Duodenal mucosa (tissue), 2 donors: ENCODE data around the gene DNAJB4.
"Not testable (repeated sequence)": the region's sequence is repeated elsewhere in the genome, so short reads cannot be mapped to it uniquely, and the experiment has no call there.

Experiments
- H3K27ac ChIP-seq: one replicate; pipeline ENCODE4 v1.7.0; 2013; ENCODE audit warnings: low read depth, low read length
- H3K27me3 ChIP-seq, 2 donors: one replicate each; pipeline ENCODE4 v1.7.0; 2013; ENCODE audit warnings: low read length in 2 of 2, control low read depth in 1 of 2; ENCODE audit not compliant: insufficient read depth in 2 of 2, control insufficient read depth in 1 of 2
- H3K36me3 ChIP-seq, 2 donors: one replicate each; pipeline ENCODE4 v1.7.0; 2013; ENCODE audit warnings: low read length in 2 of 2, control low read depth in 1 of 2; ENCODE audit not compliant: insufficient read depth in 2 of 2, control insufficient read depth in 1 of 2
- H3K4me1 ChIP-seq, 2 donors: one replicate each; pipeline ENCODE4 v1.7.0; 2013; ENCODE audit warnings: low read length in 2 of 2, control low read depth in 1 of 2; ENCODE audit not compliant: insufficient read depth in 2 of 2, control insufficient read depth in 1 of 2
- H3K4me3 ChIP-seq, 2 donors: one replicate each; pipeline ENCODE4 v1.7.0; 2013; ENCODE audit warnings: low read length in 2 of 2, low read depth in 1 of 2
- H3K9ac ChIP-seq, 2 donors: one replicate each; pipeline ENCODE4 v1.7.0; 2013; ENCODE audit warnings: low read length in 2 of 2, low read depth in 1 of 2
- H3K9me3 ChIP-seq, 2 donors: one replicate each; pipeline ENCODE4 v1.7.0; 2013; ENCODE audit warnings: low read length in 2 of 2, control low read depth in 1 of 2; ENCODE audit not compliant: control insufficient read depth in 1 of 2

The DNAJB4 gene

DNA sequence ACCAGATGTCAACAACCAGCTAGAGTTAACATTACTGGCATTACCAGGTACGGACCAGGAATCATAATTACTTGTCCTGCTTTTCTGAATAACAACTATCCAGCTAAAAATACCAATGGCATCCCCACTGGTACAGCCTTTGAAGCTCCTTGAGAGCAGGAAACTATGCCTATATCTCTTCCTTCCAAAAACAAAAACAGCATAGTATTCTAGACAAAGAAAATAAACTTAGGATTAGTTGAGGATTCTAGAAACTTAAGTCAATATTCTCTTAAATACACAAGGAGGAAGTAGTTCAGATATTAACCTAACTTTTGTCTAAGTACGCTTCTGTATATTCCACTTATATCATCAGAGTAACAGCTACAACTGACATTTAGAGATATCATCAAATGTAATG, 28.8 kb upstream of the DNAJB4 start:
- peaks cover 27 to 39% of the 10 kb centered on the region in 2 donors for H3K4me1 ChIP-seq
- H3K4me3 ChIP-seq = peak overlapping the region; percentile 64 to 94

DNA sequence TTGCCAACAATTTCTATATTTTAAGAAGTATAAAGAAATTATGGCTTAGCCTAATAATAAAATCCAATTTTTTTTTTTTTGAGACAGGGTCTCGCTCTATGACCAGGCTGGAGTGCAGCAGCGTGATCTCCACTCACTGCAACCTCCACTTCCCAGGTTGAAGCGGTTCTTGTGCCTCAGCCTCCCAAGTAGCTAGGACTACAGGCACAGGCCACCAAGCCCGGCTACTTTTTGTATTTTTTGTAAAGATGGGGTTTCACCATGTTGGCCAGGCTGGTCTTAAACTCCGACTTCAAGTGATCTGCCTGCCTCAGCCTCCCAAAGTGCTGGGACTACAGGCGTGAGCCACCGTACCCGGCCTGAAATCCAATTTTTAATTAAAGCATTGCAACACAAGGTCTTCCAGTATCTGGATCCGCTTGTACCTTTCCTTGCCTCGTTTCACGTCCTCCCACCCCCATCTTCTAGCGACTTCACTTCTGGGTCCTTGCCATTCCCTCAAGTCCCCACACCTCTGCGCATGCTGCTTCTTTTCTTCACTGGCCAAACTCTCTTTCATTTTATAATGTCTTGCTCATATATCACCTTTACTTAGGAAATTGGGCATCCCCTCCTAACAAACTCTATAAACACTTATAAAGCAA, 28.2 kb upstream of the DNAJB4 start:
- peak overlapping the region; percentile 64 to 94 for H3K4me3 ChIP-seq
- peak overlapping the region; percentile 39 to 44 for H3K9ac ChIP-seq
- peaks cover 27 to 39% of the 10 kb centered on the region in 2 donors for H3K4me1 ChIP-seq
- no peaks in the 10 kb centered on the region for H3K9me3 ChIP-seq
- no peaks in the 10 kb centered on the region for H3K27me3 ChIP-seq
- peaks cover 0 to 2% of the 10 kb centered on the region in 2 donors for H3K36me3 ChIP-seq
- H3K27ac ChIP-seq = no peak overlapping the region

More for the DNA sequence above, 28.8 kb upstream of the DNAJB4 start:
- peak overlapping the region in 1 of 2 donors; percentile 44 for H3K9ac ChIP-seq
- no peaks in the 10 kb centered on the region for H3K9me3 ChIP-seq
- no peaks in the 10 kb centered on the region for H3K27me3 ChIP-seq
- peaks cover 0 to 2% of the 10 kb centered on the region in 2 donors for H3K36me3 ChIP-seq
- H3K27ac ChIP-seq = no peak overlapping the region

DNA sequence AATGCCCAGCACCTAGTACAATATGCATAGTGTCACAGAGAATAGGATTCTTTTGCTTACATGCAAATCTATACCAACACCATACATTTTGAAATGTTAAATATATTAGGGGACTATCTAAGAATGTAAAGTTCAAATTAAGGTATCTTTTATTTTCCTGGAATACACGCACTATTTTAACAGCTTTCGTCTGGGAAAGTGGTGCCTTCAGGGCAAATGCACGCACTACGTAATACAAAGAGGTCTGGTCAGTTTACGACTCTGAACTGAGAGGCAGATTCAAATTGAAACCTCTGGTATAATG, 26.8 kb upstream of the DNAJB4 start:
- peak overlapping the region; percentile 97 to 100 for H3K9ac ChIP-seq
- H3K4me1 ChIP-seq = peaks cover 27 to 35% of the 10 kb centered on the region in 2 donors
- no peaks in the 10 kb centered on the region for H3K27me3 ChIP-seq
- H3K9me3 ChIP-seq = no peaks in the 10 kb centered on the region
- peak overlapping the region; percentile 94 to 99 for H3K4me3 ChIP-seq
- H3K27ac ChIP-seq = peak overlapping the region; percentile 98
- peaks cover 0 to 2% of the 10 kb centered on the region in 2 donors for H3K36me3 ChIP-seq

DNA sequence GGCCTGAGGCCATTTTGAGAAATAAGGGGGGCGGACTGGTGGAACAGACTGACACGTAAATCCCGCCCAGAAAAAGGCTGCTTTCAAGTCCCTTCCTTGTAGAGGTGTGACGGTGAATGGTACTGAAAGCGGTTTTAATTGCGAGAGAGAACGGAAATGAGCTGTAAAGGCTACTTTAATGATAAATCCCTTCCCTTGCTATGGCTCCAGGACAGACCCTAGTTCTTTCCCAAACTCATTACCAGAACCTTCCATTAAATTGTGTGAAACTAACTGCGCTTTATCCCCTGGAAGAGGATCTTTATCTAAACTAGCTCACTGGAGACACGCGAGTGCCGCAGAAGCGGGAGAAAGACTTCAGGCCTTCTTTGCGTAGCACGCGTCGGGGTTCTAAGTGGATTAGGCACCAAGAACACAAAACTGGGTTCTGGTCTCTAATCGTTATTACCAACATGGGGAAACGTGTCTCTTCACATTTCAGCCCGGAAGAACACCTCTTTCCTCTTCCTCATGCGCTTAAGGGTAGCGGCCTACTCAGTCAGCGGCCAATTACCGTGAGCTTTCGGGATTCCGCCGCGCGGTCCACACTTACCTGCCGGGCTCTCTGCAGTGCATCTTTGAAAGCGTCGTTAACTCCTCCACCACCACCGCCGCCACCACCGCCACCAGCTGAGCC, 26.3 kb upstream of the DNAJB4 start:
- Histone ChIP-seq H3K27ac (peak overlapping the region; percentile 98), H3K4me3 (peak overlapping the region; percentile 94 to 99), H3K9me3 (no peaks in the 10 kb centered on the region), H3K36me3 (peaks cover 0 to 1% of the 10 kb centered on the region in 2 donors), H3K27me3 (no peaks in the 10 kb centered on the region), H3K9ac (peak overlapping the region; percentile 97 to 100), H3K4me1 (peaks cover 27 to 35% of the 10 kb centered on the region in 2 donors)

GRCh38 chr1:77978969-77979876, 25.5 kb upstream of the DNAJB4 start, which contains the start of gene FUBP1:
Gene FUBP1 (minus strand): TSS chr1:77979072. CDS start chr1:77979004, 68 bp downstream.
- H3K27me3 ChIP-seq = no peaks in the 10 kb centered on the region
- H3K9me3 ChIP-seq = no peaks in the 10 kb centered on the region
- peak within 1 kb of the TSS; percentile 97 to 100 for H3K9ac ChIP-seq
- H3K4me3 ChIP-seq = peak within 1 kb of the TSS; percentile 94 to 99
- peak within 1 kb of the TSS; percentile 98 for H3K27ac ChIP-seq
- H3K4me1 ChIP-seq = peaks cover 27 to 38% of the 10 kb centered on the region in 2 donors
- H3K36me3 ChIP-seq = no peaks in the 10 kb centered on the region

DNA sequence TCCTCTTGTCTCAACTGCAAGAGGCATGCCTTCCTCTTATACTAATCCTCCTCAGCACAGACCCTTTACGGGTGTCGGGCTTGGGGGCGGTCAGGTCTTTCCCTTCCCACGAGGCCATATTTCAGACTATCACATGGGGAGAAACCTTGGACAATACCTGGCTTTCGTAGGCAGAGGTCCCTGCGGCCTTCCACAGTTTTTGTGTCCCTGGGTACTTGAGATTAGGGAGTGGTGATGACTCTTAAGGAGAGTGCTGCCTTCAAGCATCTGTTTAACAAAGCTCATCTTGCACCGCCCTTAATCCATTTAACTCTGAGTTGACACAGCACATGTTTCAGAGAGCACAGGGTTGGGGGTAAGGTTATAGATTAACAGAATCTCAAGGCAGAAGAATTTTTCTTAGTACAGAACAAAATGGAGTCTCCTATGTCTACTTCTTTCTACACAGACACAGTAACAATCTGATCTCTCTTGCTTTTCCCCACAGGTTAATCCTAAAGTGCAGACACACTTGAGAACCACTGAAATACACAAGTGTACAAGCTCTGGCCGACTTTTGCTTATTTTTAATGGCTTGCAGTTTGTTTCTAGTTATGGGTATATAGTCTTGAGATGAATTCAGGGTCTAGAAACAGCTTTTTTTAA, 21.3 kb upstream of the DNAJB4 start:
- H3K36me3 ChIP-seq, H3K9ac ChIP-seq, H3K4me3 ChIP-seq, H3K27ac ChIP-seq, H3K27me3 ChIP-seq, H3K9me3 ChIP-seq: not testable (repeated sequence)
- H3K4me1 ChIP-seq = peaks cover 9 to 14% of the 10 kb centered on the region in 2 donors

GRCh38 chr1:77983997-77984355, 20.8 kb upstream of the DNAJB4 start:
- Histone ChIP-seq H3K4me1 (peaks cover 9 to 14% of the 10 kb centered on the region in 2 donors), H3K9me3 (no peaks in the 10 kb centered on the region), H3K9ac (no peak overlapping the region), H3K4me3 (no peak overlapping the region), H3K27ac (no peak overlapping the region), H3K36me3 (no peaks in the 10 kb centered on the region), H3K27me3 (no peaks in the 10 kb centered on the region)

- H3K4me1 ChIP-seq = peaks cover 9 to 14% of the 10 kb centered on the region in 2 donors
- H3K9ac ChIP-seq = no peak overlapping the region
- no peaks in the 10 kb centered on the region for H3K27me3 ChIP-seq
- H3K4me3 ChIP-seq = no peak overlapping the region
- no peaks in the 10 kb centered on the region for H3K9me3 ChIP-seq
- H3K36me3 ChIP-seq = no peaks in the 10 kb centered on the region
- H3K27ac ChIP-seq = no peak overlapping the region
Observed at GRCh38 chr1:77984629-77985028, 20.1 kb upstream of the DNAJB4 start.

DNA sequence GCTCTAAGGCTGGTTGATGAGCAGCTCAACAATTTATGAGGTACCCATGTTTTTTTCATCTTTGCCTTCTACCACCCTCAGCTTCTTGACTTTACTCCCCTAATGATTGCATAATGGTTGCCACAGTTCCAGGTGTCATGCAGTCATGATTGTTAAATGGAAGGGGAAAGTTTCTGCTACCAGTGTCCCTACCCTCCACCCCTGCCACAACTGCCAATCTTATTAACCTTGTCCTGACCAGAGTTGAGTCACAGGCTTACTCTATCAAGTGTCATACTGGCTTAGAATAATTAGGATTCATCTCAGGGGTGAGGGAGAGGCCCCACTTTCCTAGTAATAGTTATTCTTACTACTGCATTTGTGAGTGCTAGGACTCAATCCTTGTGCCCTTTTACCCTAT, 17.9 kb upstream of the DNAJB4 start:
- H3K4me1 ChIP-seq = peaks cover 0 to 4% of the 10 kb centered on the region in 2 donors
- H3K9me3 ChIP-seq = no peaks in the 10 kb centered on the region
- peaks cover 0 to 4% of the 10 kb centered on the region in 2 donors for H3K36me3 ChIP-seq
- H3K4me3 ChIP-seq = no peak overlapping the region
- no peak overlapping the region for H3K9ac ChIP-seq
- no peak overlapping the region for H3K27ac ChIP-seq
- no peaks in the 10 kb centered on the region for H3K27me3 ChIP-seq
